Measurements from ENCODE around the gene RNF144B. TPM values are rescaled to one million over a fixed set of nuclear protein-coding genes. Genes with fewer than 3 reads are reported as not detected.
"Not testable (repeated sequence)": the region's sequence is repeated elsewhere in the genome, so short reads cannot be mapped to it uniquely, and the experiment has no call there.

Gene RNF144B
- total and polyA plus RNA-seq, 2 donors = 6.1 to 24.1 TPM

GRCh38 chr6:18350271-18350670, 36.9 kb upstream of the RNF144B start:
- WGBS = 95% methylated on average over 4 of the region's 4 CpGs
- Histone ChIP-seq H3K4me3 (ENCODE audit: low read length in 2 of 2) (no peak overlapping the region), H3K36me3 (ENCODE audit: control insufficient read depth in 2 of 2, insufficient read depth in 2 of 2, low read length in 1 of 2) (no peaks in the 10 kb centered on the region), H3K27ac (ENCODE audit: low read depth in 1 of 2, low read length in 1 of 2) (no peak overlapping the region), H3K9me3 (ENCODE audit: control insufficient read depth in 2 of 2, insufficient read depth in 1 of 2, low read length in 1 of 2) (no peaks in the 10 kb centered on the region), H3K4me1 (ENCODE audit: control insufficient read depth in 2 of 2, insufficient read depth in 2 of 2, low read length in 2 of 2) (no peaks in the 10 kb centered on the region), H3K27me3 (ENCODE audit: control insufficient read depth in 2 of 2, insufficient read depth in 1 of 2, low read length in 1 of 2) (no peaks in the 10 kb centered on the region)
- no peak for DNase-seq (ENCODE audit: low read depth in 6 of 9, low spot score in 9 of 9)

- H3K4me3 ChIP-seq (ENCODE audit: low read length in 2 of 2) = no peak overlapping the region
- WGBS = 68% methylated on average over 3 of the region's 3 CpGs
- no peak overlapping the region for H3K27ac ChIP-seq (ENCODE audit: low read depth in 1 of 2, low read length in 1 of 2)
- no peaks in the 10 kb centered on the region for H3K4me1 ChIP-seq (ENCODE audit: control insufficient read depth in 2 of 2, insufficient read depth in 2 of 2, low read length in 2 of 2)
- peak in 1 of 9 donors; percentile 18 for DNase-seq (ENCODE audit: low read depth in 6 of 9, low spot score in 9 of 9)
- H3K36me3 ChIP-seq (ENCODE audit: control insufficient read depth in 2 of 2, insufficient read depth in 2 of 2, low read length in 1 of 2) = no peaks in the 10 kb centered on the region
- H3K9me3 ChIP-seq (ENCODE audit: control insufficient read depth in 2 of 2, insufficient read depth in 1 of 2, low read length in 1 of 2) = no peaks in the 10 kb centered on the region
- H3K27me3 ChIP-seq (ENCODE audit: control insufficient read depth in 2 of 2, insufficient read depth in 1 of 2, low read length in 1 of 2) = no peaks in the 10 kb centered on the region
These were observed 36.4 kb upstream of the RNF144B start for GRCh38 chr6:18350712-18351111.

- Histone ChIP-seq H3K9me3 (ENCODE audit: control insufficient read depth in 2 of 2, insufficient read depth in 1 of 2, low read length in 1 of 2) (no peaks in the 10 kb centered on the region), H3K27ac (ENCODE audit: low read depth in 1 of 2, low read length in 1 of 2) (no peak overlapping the region), H3K4me3 (ENCODE audit: low read length in 2 of 2) (no peak overlapping the region), H3K4me1 (ENCODE audit: control insufficient read depth in 2 of 2, insufficient read depth in 2 of 2, low read length in 2 of 2) (no peaks in the 10 kb centered on the region), H3K27me3 (ENCODE audit: control insufficient read depth in 2 of 2, insufficient read depth in 1 of 2, low read length in 1 of 2) (no peaks in the 10 kb centered on the region), H3K36me3 (ENCODE audit: control insufficient read depth in 2 of 2, insufficient read depth in 2 of 2, low read length in 1 of 2) (no peaks in the 10 kb centered on the region)
- 97% methylated on average over 4 of the region's 4 CpGs for WGBS
- no peak for DNase-seq (ENCODE audit: low read depth in 6 of 9, low spot score in 9 of 9)
These were observed 35.1 kb upstream of the RNF144B start for GRCh38 chr6:18352001-18352400.

- Histone ChIP-seq H3K27ac (ENCODE audit: low read depth in 1 of 2, low read length in 1 of 2) (peak overlapping the region in 1 of 2 donors; percentile 31), H3K9me3 (ENCODE audit: control insufficient read depth in 2 of 2, insufficient read depth in 1 of 2, low read length in 1 of 2) (no peaks in the 10 kb centered on the region), H3K4me3 (ENCODE audit: low read length in 2 of 2) (no peak overlapping the region), H3K4me1 (ENCODE audit: control insufficient read depth in 2 of 2, insufficient read depth in 2 of 2, low read length in 2 of 2) (no peaks in the 10 kb centered on the region), H3K36me3 (ENCODE audit: control insufficient read depth in 2 of 2, insufficient read depth in 2 of 2, low read length in 1 of 2) (no peaks in the 10 kb centered on the region), H3K27me3 (ENCODE audit: control insufficient read depth in 2 of 2, insufficient read depth in 1 of 2, low read length in 1 of 2) (no peaks in the 10 kb centered on the region)
- 87% methylated on average over 2 of the region's 2 CpGs for WGBS
- DNase-seq (ENCODE audit: low read depth in 6 of 9, low spot score in 9 of 9) = peak in 2 of 9 donors; percentile 4 to 23
These were observed 34.3 kb upstream of the RNF144B start for GRCh38 chr6:18352842-18353241.

GRCh38 chr6:18353251-18353650, 33.9 kb upstream of the RNF144B start:
- no peaks in the 10 kb centered on the region for H3K9me3 ChIP-seq (ENCODE audit: control insufficient read depth in 2 of 2, insufficient read depth in 1 of 2, low read length in 1 of 2)
- no peak for DNase-seq (ENCODE audit: low read depth in 6 of 9, low spot score in 9 of 9)
- 95% methylated on average over 2 of the region's 2 CpGs for WGBS
- H3K27me3 ChIP-seq (ENCODE audit: control insufficient read depth in 2 of 2, insufficient read depth in 1 of 2, low read length in 1 of 2) = no peaks in the 10 kb centered on the region
- no peaks in the 10 kb centered on the region for H3K4me1 ChIP-seq (ENCODE audit: control insufficient read depth in 2 of 2, insufficient read depth in 2 of 2, low read length in 2 of 2)
- H3K27ac ChIP-seq (ENCODE audit: low read depth in 1 of 2, low read length in 1 of 2) = peak overlapping the region in 1 of 2 donors; percentile 31
- H3K4me3 ChIP-seq (ENCODE audit: low read length in 2 of 2) = no peak overlapping the region
- no peaks in the 10 kb centered on the region for H3K36me3 ChIP-seq (ENCODE audit: control insufficient read depth in 2 of 2, insufficient read depth in 2 of 2, low read length in 1 of 2)

- not testable (repeated sequence) for H3K36me3 ChIP-seq (ENCODE audit: control insufficient read depth in 2 of 2, insufficient read depth in 2 of 2, low read length in 1 of 2); H3K4me3 ChIP-seq (ENCODE audit: low read length in 2 of 2); H3K27me3 ChIP-seq (ENCODE audit: control insufficient read depth in 2 of 2, insufficient read depth in 1 of 2, low read length in 1 of 2); H3K4me1 ChIP-seq (ENCODE audit: control insufficient read depth in 2 of 2, insufficient read depth in 2 of 2, low read length in 2 of 2); H3K27ac ChIP-seq (ENCODE audit: low read depth in 1 of 2, low read length in 1 of 2); H3K9me3 ChIP-seq (ENCODE audit: control insufficient read depth in 2 of 2, insufficient read depth in 1 of 2, low read length in 1 of 2); DNase-seq (ENCODE audit: low read depth in 6 of 9, low spot score in 9 of 9)
- WGBS = 67% methylated on average over 2 of the region's 4 CpGs
These were observed 29.6 kb upstream of the RNF144B start for GRCh38 chr6:18357546-18357945.

- WGBS = 85% methylated on average over 1 of the region's 1 CpG
- Histone ChIP-seq H3K27ac (ENCODE audit: low read depth in 1 of 2, low read length in 1 of 2) (no peak overlapping the region), H3K4me1 (ENCODE audit: control insufficient read depth in 2 of 2, insufficient read depth in 2 of 2, low read length in 2 of 2) (peaks cover 0 to 2% of the 10 kb centered on the region in 2 donors), H3K27me3 (ENCODE audit: control insufficient read depth in 2 of 2, insufficient read depth in 1 of 2, low read length in 1 of 2) (no peaks in the 10 kb centered on the region), H3K36me3 (ENCODE audit: control insufficient read depth in 2 of 2, insufficient read depth in 2 of 2, low read length in 1 of 2) (no peaks in the 10 kb centered on the region), H3K9me3 (ENCODE audit: control insufficient read depth in 2 of 2, insufficient read depth in 1 of 2, low read length in 1 of 2) (no peaks in the 10 kb centered on the region), H3K4me3 (ENCODE audit: low read length in 2 of 2) (no peak overlapping the region)
- DNase-seq (ENCODE audit: low read depth in 6 of 9, low spot score in 9 of 9) = no peak
These were observed 27.8 kb upstream of the RNF144B start for GRCh38 chr6:18359237-18359885.

- no peak for DNase-seq (ENCODE audit: low read depth in 6 of 9, low spot score in 9 of 9)
- Histone ChIP-seq H3K27ac (ENCODE audit: low read depth in 1 of 2, low read length in 1 of 2) (no peak overlapping the region), H3K4me1 (ENCODE audit: control insufficient read depth in 2 of 2, insufficient read depth in 2 of 2, low read length in 2 of 2) (peaks cover 0 to 2% of the 10 kb centered on the region in 2 donors), H3K27me3 (ENCODE audit: control insufficient read depth in 2 of 2, insufficient read depth in 1 of 2, low read length in 1 of 2) (no peaks in the 10 kb centered on the region), H3K9me3 (ENCODE audit: control insufficient read depth in 2 of 2, insufficient read depth in 1 of 2, low read length in 1 of 2) (no peaks in the 10 kb centered on the region), H3K4me3 (ENCODE audit: low read length in 2 of 2) (no peak overlapping the region), H3K36me3 (ENCODE audit: control insufficient read depth in 2 of 2, insufficient read depth in 2 of 2, low read length in 1 of 2) (no peaks in the 10 kb centered on the region)
- 91% methylated on average over 1 of the region's 1 CpG for WGBS
These were observed 27.0 kb upstream of the RNF144B start for GRCh38 chr6:18360188-18360587.

- H3K36me3 ChIP-seq (ENCODE audit: control insufficient read depth in 2 of 2, insufficient read depth in 2 of 2, low read length in 1 of 2) = no peaks in the 10 kb centered on the region
- H3K4me3 ChIP-seq (ENCODE audit: low read length in 2 of 2) = no peak overlapping the region
- H3K27me3 ChIP-seq (ENCODE audit: control insufficient read depth in 2 of 2, insufficient read depth in 1 of 2, low read length in 1 of 2) = no peaks in the 10 kb centered on the region
- peaks cover 0 to 2% of the 10 kb centered on the region in 2 donors for H3K4me1 ChIP-seq (ENCODE audit: control insufficient read depth in 2 of 2, insufficient read depth in 2 of 2, low read length in 2 of 2)
- H3K9me3 ChIP-seq (ENCODE audit: control insufficient read depth in 2 of 2, insufficient read depth in 1 of 2, low read length in 1 of 2) = peaks cover 0 to 3% of the 10 kb centered on the region in 2 donors
- H3K27ac ChIP-seq (ENCODE audit: low read depth in 1 of 2, low read length in 1 of 2) = peak overlapping the region in 1 of 2 donors; percentile 52
- WGBS = 91% methylated on average over 2 of the region's 2 CpGs
- DNase-seq (ENCODE audit: low read depth in 6 of 9, low spot score in 9 of 9) = no peak
These were observed 25.0 kb upstream of the RNF144B start for GRCh38 chr6:18362058-18362561.
